Fibroblast of pulmonary artery (primary cell): ENCODE data around the gene PBX3.
A peak's percentile ranks its signal among the peaks of the same experiment; 100 is the strongest.

ENCODE experiments used
- DNase-seq: peaks from one replicate; pipeline ENCODE4 v3.0.0-alpha.2; 2010; ENCODE audit warnings: low read depth
- H3K4me3 ChIP-seq: replicated peaks from 2 replicates; pipeline ENCODE4 v1.5.1; 2011; ENCODE audit warnings: low read depth, mild to moderate bottlenecking, control low read depth, low read length, moderate library complexity
- TF ChIP-seq, protein P1 (sequence below): IDR thresholded peaks from 2 replicates; pipeline ENCODE4 v1.5.1; 2011; ENCODE audit warnings: mild to moderate bottlenecking, control low read depth, low read length, inconsistent platforms; ENCODE audit errors: missing control alignments

Gene PBX3

DNA sequence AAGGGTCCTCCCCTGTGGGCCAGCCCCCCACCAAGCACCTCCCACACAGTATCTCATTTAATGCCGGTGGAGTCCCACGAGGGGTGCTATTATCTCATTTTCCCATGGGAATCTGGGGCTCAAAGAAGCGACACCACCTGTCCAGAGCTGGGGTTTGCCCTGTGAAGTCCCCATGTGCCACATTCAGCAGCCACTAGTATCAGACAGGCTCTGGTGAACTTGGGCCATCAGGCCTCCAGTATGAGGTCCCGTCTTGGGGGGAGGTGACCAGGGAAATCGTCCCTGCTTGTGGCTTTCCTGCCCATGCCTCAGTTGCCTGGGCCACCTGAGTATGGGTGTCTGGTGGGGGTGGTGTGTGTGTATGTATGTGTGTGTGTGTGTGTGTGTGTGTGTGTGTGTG, 222.7 kb downstream of the PBX3 start:
- no peak overlapping the region for H3K4me3 ChIP-seq
- DNase-seq = no peak
- TF ChIP-seq, protein P1, sequence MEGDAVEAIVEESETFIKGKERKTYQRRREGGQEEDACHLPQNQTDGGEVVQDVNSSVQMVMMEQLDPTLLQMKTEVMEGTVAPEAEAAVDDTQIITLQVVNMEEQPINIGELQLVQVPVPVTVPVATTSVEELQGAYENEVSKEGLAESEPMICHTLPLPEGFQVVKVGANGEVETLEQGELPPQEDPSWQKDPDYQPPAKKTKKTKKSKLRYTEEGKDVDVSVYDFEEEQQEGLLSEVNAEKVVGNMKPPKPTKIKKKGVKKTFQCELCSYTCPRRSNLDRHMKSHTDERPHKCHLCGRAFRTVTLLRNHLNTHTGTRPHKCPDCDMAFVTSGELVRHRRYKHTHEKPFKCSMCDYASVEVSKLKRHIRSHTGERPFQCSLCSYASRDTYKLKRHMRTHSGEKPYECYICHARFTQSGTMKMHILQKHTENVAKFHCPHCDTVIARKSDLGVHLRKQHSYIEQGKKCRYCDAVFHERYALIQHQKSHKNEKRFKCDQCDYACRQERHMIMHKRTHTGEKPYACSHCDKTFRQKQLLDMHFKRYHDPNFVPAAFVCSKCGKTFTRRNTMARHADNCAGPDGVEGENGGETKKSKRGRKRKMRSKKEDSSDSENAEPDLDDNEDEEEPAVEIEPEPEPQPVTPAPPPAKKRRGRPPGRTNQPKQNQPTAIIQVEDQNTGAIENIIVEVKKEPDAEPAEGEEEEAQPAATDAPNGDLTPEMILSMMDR = no peak

DNA sequence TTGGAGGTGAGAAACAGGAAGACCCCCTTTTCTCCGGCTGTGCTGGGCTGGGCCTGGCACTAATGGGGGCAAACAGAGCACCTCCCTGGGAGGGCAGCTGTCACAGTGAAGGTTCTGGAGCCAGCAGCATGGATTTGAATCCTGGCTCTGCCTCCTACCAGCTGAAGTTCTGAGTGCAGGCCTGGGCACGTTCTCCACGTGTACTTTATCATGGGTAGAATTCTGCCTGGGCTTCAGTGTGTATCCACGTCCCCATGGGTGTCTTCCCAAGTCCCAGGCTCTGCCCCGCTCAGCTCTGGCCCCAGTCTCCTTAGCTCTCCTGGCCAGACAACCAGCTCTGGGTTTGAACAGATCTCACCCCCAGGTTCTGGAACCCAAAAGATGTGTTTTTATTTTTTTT, 223.2 kb downstream of the PBX3 start:
- no peak overlapping the region for H3K4me3 ChIP-seq
- TF ChIP-seq, protein P1 = no peak
- no peak for DNase-seq

DNA sequence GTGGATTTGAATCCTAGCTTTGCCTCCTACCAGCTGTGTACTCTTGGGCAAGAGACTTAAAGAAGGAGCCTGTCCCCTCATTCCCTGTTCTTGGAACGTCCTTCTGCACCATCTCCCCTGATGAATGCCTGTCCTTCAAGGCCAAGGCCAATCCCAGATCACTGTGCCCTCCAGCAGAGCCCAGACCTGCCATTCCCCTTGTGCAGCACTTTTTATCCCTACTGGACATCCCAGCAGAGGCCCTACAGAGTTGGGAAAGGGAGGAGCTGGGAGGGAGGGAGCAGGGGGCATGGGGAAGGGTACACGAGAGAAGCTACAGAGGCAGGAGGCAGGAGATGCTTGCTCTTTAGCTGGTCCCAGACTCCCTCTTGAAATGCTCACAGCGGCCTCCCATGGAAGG, 223.9 kb downstream of the PBX3 start:
- no peak for DNase-seq
- H3K4me3 ChIP-seq = no peak overlapping the region
- TF ChIP-seq, protein P1 = no peak

DNA sequence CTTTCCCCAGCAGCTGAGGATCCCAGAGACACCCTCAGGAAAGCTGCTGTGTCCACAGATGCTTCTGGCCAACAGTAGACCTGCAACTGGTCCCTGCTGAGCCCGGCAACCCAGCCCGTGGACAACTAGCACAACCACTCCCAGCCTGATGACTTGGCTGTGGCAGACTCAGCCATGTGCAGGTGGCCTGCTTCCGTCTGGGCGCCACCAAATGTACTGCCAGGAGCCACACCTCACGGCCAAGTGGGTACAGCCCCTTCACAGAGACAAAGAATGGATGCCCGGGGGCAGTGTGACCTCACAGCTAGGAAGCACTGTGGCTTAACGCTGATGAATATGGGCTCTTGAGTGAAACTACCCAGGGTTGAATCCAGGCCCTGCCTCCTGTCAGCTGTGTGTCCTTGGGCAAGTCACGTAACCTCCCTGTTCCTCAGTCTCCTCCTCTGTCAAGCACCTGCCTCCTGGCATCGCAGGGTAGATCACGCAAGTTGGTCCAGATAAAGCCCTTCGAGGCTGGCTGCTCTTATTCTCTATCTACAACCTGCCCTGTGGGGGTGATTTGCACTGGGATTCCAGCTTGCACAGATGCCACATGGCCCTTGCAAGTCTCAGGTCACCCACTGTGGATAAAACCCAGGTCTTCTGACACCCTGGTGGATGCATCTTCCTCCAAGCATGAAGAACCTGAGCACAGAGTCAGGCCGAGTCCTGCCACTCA, 225.0 kb downstream of the PBX3 start:
- TF ChIP-seq, protein P1 = no peak
- DNase-seq = no peak

DNA sequence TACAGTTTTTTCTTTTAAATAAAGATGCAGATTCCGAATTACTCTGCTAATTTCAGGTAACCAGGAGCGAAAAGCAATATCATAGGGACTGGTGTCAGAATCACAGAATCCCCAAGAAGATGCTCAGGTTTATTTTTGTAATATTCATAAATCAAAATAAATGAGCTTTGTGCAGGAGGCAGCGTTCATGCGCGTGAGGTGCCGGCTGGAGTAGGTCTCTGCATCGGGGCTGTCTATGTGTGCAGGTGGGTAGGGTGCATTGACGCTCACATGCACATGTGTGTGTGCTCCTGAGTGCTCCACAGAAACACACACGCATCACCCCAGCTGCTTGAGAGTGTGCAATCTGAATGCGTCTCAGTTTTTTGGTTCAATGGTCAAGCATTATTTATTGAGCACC, 226.4 kb downstream of the PBX3 start:
- no peak overlapping the region for H3K4me3 ChIP-seq
- no peak for DNase-seq
- TF ChIP-seq, protein P1 = no peak

More for the DNA sequence above, 225.0 kb downstream of the PBX3 start:
- no peak overlapping the region for H3K4me3 ChIP-seq

DNA sequence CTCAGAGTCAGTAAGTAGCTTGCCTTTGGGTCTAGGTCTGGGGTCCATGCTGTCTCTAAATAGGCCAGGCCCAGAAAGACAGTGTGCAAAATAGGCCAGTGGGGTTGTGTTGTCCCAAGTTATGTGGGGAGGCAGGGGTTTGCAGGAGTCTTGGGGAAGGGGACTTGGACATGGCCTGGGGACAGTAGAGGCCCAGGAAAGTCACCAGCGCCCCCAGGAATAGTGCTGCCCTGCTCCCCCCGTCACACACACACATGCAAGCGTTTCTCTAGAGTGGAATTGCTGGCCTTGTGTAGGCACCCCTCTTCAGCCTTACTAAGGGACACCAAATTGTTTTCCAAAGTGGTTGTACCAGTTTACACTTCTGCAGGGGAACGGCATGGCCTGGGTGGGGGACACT, 227.5 kb downstream of the PBX3 start:
- no peak for DNase-seq
- TF ChIP-seq, protein P1 = no peak
- H3K4me3 ChIP-seq = no peak overlapping the region

DNA sequence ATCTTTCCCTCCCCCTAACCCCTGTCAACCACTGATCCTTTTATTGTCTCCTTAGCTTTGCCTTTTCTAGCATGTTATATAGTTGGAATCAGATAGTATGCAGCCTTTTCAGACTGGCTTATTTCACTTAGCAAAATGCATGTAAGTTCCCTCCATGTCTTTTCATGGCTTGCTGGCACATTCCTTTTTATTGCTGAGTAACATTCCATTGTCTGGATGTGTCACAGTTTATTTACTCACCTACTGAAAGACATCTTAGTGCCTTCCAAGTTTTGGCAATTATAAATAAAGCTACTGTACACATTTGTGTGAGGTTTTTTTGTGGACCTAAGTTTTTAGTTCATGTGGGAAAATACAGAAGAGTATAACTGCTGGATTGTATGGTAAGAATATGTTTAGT, 230.1 kb downstream of the PBX3 start:
- peak; percentile 10 for DNase-seq
- TF ChIP-seq, protein P1 = no peak
- H3K4me3 ChIP-seq = no peak overlapping the region
